ENCODE measurements around the gene LRP1-AS. TPM values are rescaled to one million over a fixed set of nuclear protein-coding genes. Genes with fewer than 3 reads are reported as not detected.
A peak's percentile ranks its signal among the peaks of the same experiment; 100 is the strongest.

LRP1-AS gene
- total RNA-seq, 1 experiment from 2014 or later, result not detected

DNA sequence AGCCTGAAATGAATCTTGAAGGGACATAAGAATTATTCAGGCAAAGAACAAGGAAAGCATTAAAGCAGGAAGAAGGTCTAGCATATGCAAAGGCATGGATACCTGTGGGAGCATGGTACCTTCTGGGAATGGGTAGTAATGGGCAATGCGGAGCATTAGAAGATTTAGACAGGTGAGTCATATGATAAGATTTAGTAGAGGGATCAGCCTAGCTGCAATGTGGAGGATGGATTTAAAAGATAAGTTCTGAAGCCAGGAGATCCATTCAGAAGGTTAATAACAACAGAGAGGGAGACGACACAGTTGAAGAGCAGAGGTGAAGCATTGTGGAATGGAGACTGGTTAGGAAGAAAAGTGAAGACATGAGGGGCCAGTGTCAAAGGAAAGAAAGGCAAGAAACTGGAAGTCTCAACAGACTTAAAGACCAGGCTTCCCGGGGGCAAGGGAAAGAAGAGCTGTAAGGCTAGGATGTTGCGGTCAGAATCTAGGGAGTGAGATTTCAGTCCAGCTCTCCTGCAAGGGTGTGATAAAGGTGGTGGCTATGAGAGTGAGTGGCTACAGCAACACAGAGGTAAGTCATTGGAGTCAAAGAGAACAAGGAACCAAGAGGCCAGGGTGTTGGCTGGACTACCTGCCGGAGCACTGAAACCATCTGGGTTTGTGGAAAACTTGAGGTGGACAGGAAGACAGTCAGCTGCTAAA, 30.7 kb downstream of the LRP1-AS start:
- no peak for DNase-seq (ENCODE audit: low read depth, low spot score)
- no peak overlapping the region for H3K4me3 ChIP-seq (ENCODE audit: low read depth in 2 of 2, low read length in 2 of 2)
- TF ChIP-seq, protein P1, sequence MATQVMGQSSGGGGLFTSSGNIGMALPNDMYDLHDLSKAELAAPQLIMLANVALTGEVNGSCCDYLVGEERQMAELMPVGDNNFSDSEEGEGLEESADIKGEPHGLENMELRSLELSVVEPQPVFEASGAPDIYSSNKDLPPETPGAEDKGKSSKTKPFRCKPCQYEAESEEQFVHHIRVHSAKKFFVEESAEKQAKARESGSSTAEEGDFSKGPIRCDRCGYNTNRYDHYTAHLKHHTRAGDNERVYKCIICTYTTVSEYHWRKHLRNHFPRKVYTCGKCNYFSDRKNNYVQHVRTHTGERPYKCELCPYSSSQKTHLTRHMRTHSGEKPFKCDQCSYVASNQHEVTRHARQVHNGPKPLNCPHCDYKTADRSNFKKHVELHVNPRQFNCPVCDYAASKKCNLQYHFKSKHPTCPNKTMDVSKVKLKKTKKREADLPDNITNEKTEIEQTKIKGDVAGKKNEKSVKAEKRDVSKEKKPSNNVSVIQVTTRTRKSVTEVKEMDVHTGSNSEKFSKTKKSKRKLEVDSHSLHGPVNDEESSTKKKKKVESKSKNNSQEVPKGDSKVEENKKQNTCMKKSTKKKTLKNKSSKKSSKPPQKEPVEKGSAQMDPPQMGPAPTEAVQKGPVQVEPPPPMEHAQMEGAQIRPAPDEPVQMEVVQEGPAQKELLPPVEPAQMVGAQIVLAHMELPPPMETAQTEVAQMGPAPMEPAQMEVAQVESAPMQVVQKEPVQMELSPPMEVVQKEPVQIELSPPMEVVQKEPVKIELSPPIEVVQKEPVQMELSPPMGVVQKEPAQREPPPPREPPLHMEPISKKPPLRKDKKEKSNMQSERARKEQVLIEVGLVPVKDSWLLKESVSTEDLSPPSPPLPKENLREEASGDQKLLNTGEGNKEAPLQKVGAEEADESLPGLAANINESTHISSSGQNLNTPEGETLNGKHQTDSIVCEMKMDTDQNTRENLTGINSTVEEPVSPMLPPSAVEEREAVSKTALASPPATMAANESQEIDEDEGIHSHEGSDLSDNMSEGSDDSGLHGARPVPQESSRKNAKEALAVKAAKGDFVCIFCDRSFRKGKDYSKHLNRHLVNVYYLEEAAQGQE (IDR thresholded peaks at IDR 0.05; ENCODE audit: insufficient read depth in 1 of 2, low read depth in 2 of 2, low read length in 1 of 2), result no peak
- no peak for TF ChIP-seq SIN3A (IDR thresholded peaks at IDR 0.05; ENCODE audit: borderline replicate concordance, insufficient read depth, low read depth, low read length)
- TF ChIP-seq, protein P2, sequence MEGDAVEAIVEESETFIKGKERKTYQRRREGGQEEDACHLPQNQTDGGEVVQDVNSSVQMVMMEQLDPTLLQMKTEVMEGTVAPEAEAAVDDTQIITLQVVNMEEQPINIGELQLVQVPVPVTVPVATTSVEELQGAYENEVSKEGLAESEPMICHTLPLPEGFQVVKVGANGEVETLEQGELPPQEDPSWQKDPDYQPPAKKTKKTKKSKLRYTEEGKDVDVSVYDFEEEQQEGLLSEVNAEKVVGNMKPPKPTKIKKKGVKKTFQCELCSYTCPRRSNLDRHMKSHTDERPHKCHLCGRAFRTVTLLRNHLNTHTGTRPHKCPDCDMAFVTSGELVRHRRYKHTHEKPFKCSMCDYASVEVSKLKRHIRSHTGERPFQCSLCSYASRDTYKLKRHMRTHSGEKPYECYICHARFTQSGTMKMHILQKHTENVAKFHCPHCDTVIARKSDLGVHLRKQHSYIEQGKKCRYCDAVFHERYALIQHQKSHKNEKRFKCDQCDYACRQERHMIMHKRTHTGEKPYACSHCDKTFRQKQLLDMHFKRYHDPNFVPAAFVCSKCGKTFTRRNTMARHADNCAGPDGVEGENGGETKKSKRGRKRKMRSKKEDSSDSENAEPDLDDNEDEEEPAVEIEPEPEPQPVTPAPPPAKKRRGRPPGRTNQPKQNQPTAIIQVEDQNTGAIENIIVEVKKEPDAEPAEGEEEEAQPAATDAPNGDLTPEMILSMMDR (IDR thresholded peaks at IDR 0.05), result no peak
- no peak for TF ChIP-seq POLR2AphosphoS5 (IDR thresholded peaks at IDR 0.05; ENCODE audit: low read depth, low read length)
- H3K27ac ChIP-seq (ENCODE audit: low read length), result no peak overlapping the region
- intact Hi-C loops (cut with micrococcal nuclease; ENCODE audit: unreplicated experiment) (no loop called here), in situ Hi-C loops (cut with HindIII; ENCODE audit: low pct_unique_long_range_greater_than_20kb, low sequenced_read_pairs) (no loop called here)
- no peak for ATAC-seq
- H3K4me1 ChIP-seq (ENCODE audit: control insufficient read depth, insufficient read depth, low read length), result peaks cover 5% of the 10 kb centered on the region
- ChIA-PET CTCF (no interaction called here), POLR2A (no interaction called here)
- BruUV-seq (replicated peaks), result no TSS peak
- no peaks in the 10 kb centered on the region for H3K9me3 ChIP-seq (ENCODE audit: control insufficient read depth, insufficient read depth, low read depth, low read length)
- H3K27me3 ChIP-seq (ENCODE audit: control insufficient read depth, insufficient read depth, low read length), result no peaks in the 10 kb centered on the region
- no peaks in the 10 kb centered on the region for H3K36me3 ChIP-seq (ENCODE audit: control insufficient read depth, insufficient read depth, low read length)

DNA sequence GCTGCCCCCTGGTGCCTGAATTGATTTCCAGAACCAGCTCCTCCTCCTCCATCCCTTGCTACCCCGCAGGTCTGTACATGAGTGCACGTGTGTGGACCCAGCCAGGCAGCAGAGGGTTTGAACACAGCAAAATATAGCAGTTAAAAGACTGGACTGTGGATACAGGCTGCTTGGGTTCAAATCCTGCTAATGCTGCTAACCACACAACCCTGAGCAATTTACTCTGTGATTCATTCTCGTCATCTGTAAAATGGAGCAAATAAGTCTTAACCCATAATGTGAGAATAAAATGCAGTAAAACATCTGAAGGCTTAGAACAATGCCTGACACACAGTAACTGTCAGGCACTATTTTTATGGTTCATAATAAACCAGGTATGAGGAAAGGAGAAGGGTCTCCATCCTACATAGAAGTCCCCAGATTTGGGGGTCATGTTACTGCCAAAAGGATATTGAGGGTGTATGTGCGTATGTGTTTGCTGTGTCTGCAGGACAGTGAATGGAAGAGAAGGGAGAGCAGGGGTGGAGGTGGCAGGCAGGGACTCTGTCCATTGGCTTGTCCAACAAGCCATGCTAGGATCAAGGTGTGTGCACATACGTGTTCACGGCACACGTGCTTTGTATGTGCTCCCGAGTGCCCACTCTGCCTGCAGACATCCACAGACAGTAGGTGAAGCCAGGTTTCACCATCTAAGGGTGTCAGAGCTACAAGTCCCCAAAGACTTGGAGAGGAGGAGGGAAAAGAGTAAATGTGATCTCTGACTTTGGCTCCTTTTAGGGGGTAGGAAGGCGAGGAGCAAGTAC, 34.7 kb downstream of the LRP1-AS start:
- H3K9me3 ChIP-seq (ENCODE audit: control insufficient read depth, insufficient read depth, low read depth, low read length), result no peaks in the 10 kb centered on the region
- H3K27me3 ChIP-seq (ENCODE audit: control insufficient read depth, insufficient read depth, low read length), result no peaks in the 10 kb centered on the region
- H3K27ac ChIP-seq (ENCODE audit: low read length), result no peak overlapping the region; the same call in 1 of the 2 replicates
- CTCF ChIA-PET, result interaction anchor here (0.5 to 2.5 kb wide), 14 partner anchors 12 to 337 kb away, joined by 3 to 84 read pairs (median 6); partner anchors contain the start of genes LRP1 and NEMP1
- peak; percentile 87; the same call in 1 of the 2 replicates for ATAC-seq
- TF ChIP-seq TCF7L2 (IDR thresholded peaks at IDR 0.05; ENCODE audit: low read depth, low read length), result no peak
- TF ChIP-seq, protein P1 (IDR thresholded peaks at IDR 0.05; ENCODE audit: insufficient read depth in 1 of 2, low read depth in 2 of 2, low read length in 1 of 2), result no peak
- TF ChIP-seq, protein P2 (IDR thresholded peaks at IDR 0.05), result peak; percentile 85
- no peak for TF ChIP-seq SIN3A (IDR thresholded peaks at IDR 0.05; ENCODE audit: borderline replicate concordance, insufficient read depth, low read depth, low read length)
- no peak for TF ChIP-seq POLR2AphosphoS5 (IDR thresholded peaks at IDR 0.05; ENCODE audit: low read depth, low read length)
- peak overlapping the region; percentile 44 to 75 for H3K4me3 ChIP-seq (ENCODE audit: low read depth in 2 of 2, low read length in 2 of 2)
- no TSS peak for BruUV-seq (replicated peaks)
- POLR2A ChIA-PET, result no interaction called here
- peaks cover 17% of the 10 kb centered on the region for H3K4me1 ChIP-seq (ENCODE audit: control insufficient read depth, insufficient read depth, low read length)
- peak; percentile 75 for DNase-seq (ENCODE audit: low read depth, low spot score)
- in situ Hi-C loops (cut with HindIII; ENCODE audit: low pct_unique_long_range_greater_than_20kb, low sequenced_read_pairs), result no loop called here
- no peaks in the 10 kb centered on the region for H3K36me3 ChIP-seq (ENCODE audit: control insufficient read depth, insufficient read depth, low read length)
- intact Hi-C loops (cut with micrococcal nuclease; ENCODE audit: unreplicated experiment), result loop anchor here (1.0 to 5.0 kb wide), 3 partner anchors 43 to 355 kb away; no protein-coding TSS in a partner anchor
